Suprapubic skin (tissue), 4 donors: Measurements from ENCODE around the gene BCKDK.

Source experiments
- POLR2A ChIP-seq, 2 donors: fragments of 450-650 bp; IDR thresholded peaks; one replicate each; pipeline ENCODE4 v1.6.1; 2017; ENCODE audit warnings: antibody characterized with exemption in 2 of 2, mild to moderate bottlenecking in 2 of 2, moderate library complexity in 2 of 2
- POLR2AphosphoS5 ChIP-seq, 3 donors: sonication (generic); formaldehyde crosslinking; IDR thresholded peaks; one replicate each; pipeline ENCODE4 v1.6.1; 2017; ENCODE audit warnings: antibody characterized with exemption in 3 of 3

- TF ChIP-seq POLR2AphosphoS5 (IDR thresholded peaks at IDR 0.05) (no peak), POLR2A (IDR thresholded peaks at IDR 0.05) (no peak)
Measured at GRCh38 chr16:31149332-31149731, 41.1 kb downstream of the BCKDK start.
